Gastrocnemius medialis (tissue), 4 donors: ENCODE measurements around the gene GLB1L. TPM values are rescaled to one million over a fixed set of nuclear protein-coding genes. Genes with fewer than 3 reads are reported as not detected.

Experiments used
- ATAC-seq, 2 donors: fragments of 150-250 bp; one replicate each; pipeline ENCODE4 v1.9.1; 2016
- DNase-seq, 2 donors: peaks; one replicate each; pipeline ENCODE4 v3.0.0-alpha.2; 2019
- H3K27ac ChIP-seq, 4 donors: fragments of 200-600 bp; sonication (generic); 1 replicate in 1 of 4; 2 replicates in 3 of 4; pipeline ENCODE4 v1.5.1; 2016 to 2018; ENCODE audit warnings: mild to moderate bottlenecking in 2 of 4, moderate library complexity in 1 of 4
- H3K27me3 ChIP-seq, 3 donors: fragments of 200-600 bp; sonication (generic) in 2 of 3; 1 replicate in 1 of 3; 2 replicates in 2 of 3; pipeline versions ENCODE4 v1.5.1 to v1.6.0; 2016 to 2019; ENCODE audit warnings: mild to moderate bottlenecking in 1 of 3, moderate library complexity in 1 of 3
- H3K36me3 ChIP-seq, 2 donors: fragments of 200-600 bp; sonication (generic) in 1 of 2; one replicate each; pipeline ENCODE4 v1.5.1; 2017 to 2018
- H3K4me1 ChIP-seq, 2 donors: fragments of 200-600 bp; sonication (generic) in 1 of 2; one replicate each; pipeline ENCODE4 v1.5.1; 2016 to 2017; ENCODE audit warnings: mild to moderate bottlenecking in 2 of 2
- H3K4me3 ChIP-seq, 4 donors: fragments of 200-600 bp; sonication (generic) in 3 of 4; 1 replicate in 1 of 4; 2 replicates in 3 of 4; pipeline ENCODE4 v1.5.1; 2016 to 2019; ENCODE audit warnings: mild to moderate bottlenecking in 2 of 4
- H3K9me3 ChIP-seq, 3 donors: fragments of 200-600 bp; sonication (generic) in 2 of 3; 1 replicate in 1 of 3; 2 replicates in 2 of 3; pipeline ENCODE4 v1.5.1; 2016 to 2019
- POLR2A ChIP-seq, 2 donors: fragments of 450-650 bp; IDR thresholded peaks; one replicate each; pipeline ENCODE4 v1.6.1; 2017; ENCODE audit warnings: antibody characterized with exemption in 2 of 2, mild to moderate bottlenecking in 2 of 2, moderate library complexity in 2 of 2
- in situ Hi-C, 4 donors: fragments of 200-750 bp; cut with MboI; loops; one replicate each; pipeline versions ENCODE4 v1.15.0 to v1.8.0; 2017; ENCODE audit warnings: low sequenced_read_pairs in 4 of 4
- intact Hi-C: fragments of 100-400 bp; cut with DNase I; formaldehyde crosslinking; loops from one replicate; pipeline ENCODE4 v1.15.1; 2023; ENCODE audit warnings: low total_unique reads
- total RNA-seq, 4 donors: library from RNA; depleted of rRNA; stranded (reverse); fragments of >200 nt; gene quantifications; one replicate each; pipeline versions ENCODE4 v1.1.0 to v1.2.3, GENCODE V29; 2016
- TF ChIP-seq, protein P1 (sequence below), 5 experiments: fragments of 450-650 bp in 3 of 5; fragments of 200-600 bp in 2 of 5; sonication (generic) in 2 of 5; IDR thresholded peaks in 4 of 5; conservative IDR thresholded peaks in 1 of 5; 1 replicate in 4 of 5; 2 replicates in 1 of 5; pipeline ENCODE4 v1.5.1; 2016 to 2019; ENCODE audit warnings: antibody characterized with exemption in 5 of 5, mild to moderate bottlenecking in 3 of 5, moderate library complexity in 3 of 5

The GLB1L gene
- total RNA-seq, 4 donors from 2014 or later = 1.0 to 3.6 (median 1.3) TPM

DNA sequence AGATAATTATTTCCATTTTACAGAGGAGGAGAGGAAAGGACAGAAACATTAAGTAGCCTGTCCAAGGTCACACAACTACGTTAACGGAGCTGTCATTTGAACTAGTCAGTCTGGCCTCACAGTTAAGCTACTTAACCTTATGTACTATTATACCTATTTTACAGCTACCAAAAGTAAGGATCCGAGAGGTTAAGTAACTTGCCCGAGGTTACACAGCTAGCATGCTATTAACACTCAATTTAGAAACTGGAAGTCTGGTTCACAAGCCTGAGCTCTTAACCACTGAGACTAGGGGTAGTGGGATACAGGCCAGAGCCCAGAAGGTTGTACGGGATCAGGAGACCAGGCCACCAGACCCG lies 476 bp downstream of the GLB1L start:
- no peaks in the 10 kb centered on the region for H3K9me3 ChIP-seq
- H3K27me3 ChIP-seq = no peaks in the 10 kb centered on the region
- in situ Hi-C loops (no loop called here), intact Hi-C loops (loop anchor here (1.0 to 5.0 kb wide), 3 partner anchors 15 to 353 kb away; partner anchors contain the start of genes ANKZF1, ATG9A, CNPPD1 and STK11IP)
- H3K4me3 ChIP-seq = peak overlapping the region; percentile 65 to 98 (median 82)
- TF ChIP-seq, protein P1, sequence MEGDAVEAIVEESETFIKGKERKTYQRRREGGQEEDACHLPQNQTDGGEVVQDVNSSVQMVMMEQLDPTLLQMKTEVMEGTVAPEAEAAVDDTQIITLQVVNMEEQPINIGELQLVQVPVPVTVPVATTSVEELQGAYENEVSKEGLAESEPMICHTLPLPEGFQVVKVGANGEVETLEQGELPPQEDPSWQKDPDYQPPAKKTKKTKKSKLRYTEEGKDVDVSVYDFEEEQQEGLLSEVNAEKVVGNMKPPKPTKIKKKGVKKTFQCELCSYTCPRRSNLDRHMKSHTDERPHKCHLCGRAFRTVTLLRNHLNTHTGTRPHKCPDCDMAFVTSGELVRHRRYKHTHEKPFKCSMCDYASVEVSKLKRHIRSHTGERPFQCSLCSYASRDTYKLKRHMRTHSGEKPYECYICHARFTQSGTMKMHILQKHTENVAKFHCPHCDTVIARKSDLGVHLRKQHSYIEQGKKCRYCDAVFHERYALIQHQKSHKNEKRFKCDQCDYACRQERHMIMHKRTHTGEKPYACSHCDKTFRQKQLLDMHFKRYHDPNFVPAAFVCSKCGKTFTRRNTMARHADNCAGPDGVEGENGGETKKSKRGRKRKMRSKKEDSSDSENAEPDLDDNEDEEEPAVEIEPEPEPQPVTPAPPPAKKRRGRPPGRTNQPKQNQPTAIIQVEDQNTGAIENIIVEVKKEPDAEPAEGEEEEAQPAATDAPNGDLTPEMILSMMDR (IDR thresholded peaks at IDR 0.05 in 4 of 5, conservative IDR thresholded peaks at IDR 0.05 in 1 of 5) = no peak
- TF ChIP-seq POLR2A (IDR thresholded peaks at IDR 0.05) = no peak
- H3K27ac ChIP-seq = peak overlapping the region; percentile 83 to 99 (median 96)
- no peak for DNase-seq
- ATAC-seq = no peak
- H3K36me3 ChIP-seq = peaks cover 0 to 14% of the 10 kb centered on the region in 2 donors
- H3K4me1 ChIP-seq = peaks cover 38 to 41% of the 10 kb centered on the region in 2 donors

DNA sequence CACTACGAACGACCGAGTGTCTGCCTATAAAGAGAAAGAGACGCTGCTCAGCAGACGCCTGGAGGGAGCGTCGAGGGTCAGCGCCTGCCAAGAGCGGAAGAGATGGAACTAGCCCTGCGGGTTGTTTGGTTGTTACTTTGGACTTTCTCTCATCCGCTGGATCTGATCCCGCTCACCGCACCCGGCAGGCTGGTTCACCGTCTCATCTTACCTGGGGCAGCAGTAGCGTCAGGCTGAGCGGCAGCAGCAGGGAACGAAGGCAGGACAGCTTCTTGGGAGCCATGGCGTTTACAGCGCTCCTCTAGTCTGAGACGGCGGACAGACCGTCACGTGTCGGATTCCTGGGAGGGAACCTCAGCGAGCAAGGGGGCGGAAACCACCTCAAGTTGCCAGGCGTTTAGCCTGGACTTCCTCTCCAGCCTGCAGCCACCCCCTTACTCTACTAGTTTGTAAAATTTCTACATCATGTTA lies 1.9 kb downstream of the GLB1L start:
- intact Hi-C loops (no loop called here), in situ Hi-C loops (no loop called here)
- Histone ChIP-seq H3K4me3 (no peak overlapping the region), H3K36me3 (peaks cover 0 to under 1% of the 10 kb centered on the region in 2 donors), H3K4me1 (peaks cover 26 to 27% of the 10 kb centered on the region in 2 donors), H3K9me3 (no peaks in the 10 kb centered on the region), H3K27me3 (no peaks in the 10 kb centered on the region), H3K27ac (no peak overlapping the region)
- DNase-seq (no peak), ATAC-seq (no peak)
- no peak for TF ChIP-seq POLR2A (IDR thresholded peaks at IDR 0.05)
- TF ChIP-seq, protein P1 (IDR thresholded peaks at IDR 0.05 in 4 of 5, conservative IDR thresholded peaks at IDR 0.05 in 1 of 5) = no peak

DNA sequence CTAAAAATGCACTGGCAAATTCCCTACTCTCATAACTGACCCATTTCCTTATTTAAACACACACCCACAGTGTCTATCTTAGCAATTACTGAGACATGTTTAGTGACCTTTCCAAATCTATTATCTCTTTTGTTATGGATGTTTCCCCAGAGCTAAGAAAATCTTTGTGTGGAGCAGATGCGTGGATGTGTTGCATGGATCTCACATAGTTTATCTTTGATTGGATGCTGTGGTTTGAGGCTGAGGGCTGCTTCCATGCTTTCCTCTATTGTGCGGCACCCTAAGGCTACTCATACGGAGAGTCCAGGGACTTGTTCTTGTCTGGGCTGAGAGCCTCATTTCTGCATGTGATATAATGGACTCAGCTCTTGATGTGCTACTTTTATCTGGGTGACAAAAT lies 10.9 kb downstream of the GLB1L start:
- Histone ChIP-seq H3K36me3 (peaks cover 0 to 66% of the 10 kb centered on the region in 2 donors), H3K4me3 (no peak overlapping the region), H3K4me1 (peaks cover 10 to 12% of the 10 kb centered on the region in 2 donors), H3K9me3 (no peaks in the 10 kb centered on the region), H3K27ac (no peak overlapping the region), H3K27me3 (no peaks in the 10 kb centered on the region)
- intact Hi-C loops = no loop called here
- DNase-seq = no peak
- no peak for ATAC-seq
- TF ChIP-seq POLR2A (IDR thresholded peaks at IDR 0.05) = no peak
- TF ChIP-seq, protein P1 (IDR thresholded peaks at IDR 0.05 in 4 of 5, conservative IDR thresholded peaks at IDR 0.05 in 1 of 5) = no peak
- in situ Hi-C loops = no loop called here

DNA sequence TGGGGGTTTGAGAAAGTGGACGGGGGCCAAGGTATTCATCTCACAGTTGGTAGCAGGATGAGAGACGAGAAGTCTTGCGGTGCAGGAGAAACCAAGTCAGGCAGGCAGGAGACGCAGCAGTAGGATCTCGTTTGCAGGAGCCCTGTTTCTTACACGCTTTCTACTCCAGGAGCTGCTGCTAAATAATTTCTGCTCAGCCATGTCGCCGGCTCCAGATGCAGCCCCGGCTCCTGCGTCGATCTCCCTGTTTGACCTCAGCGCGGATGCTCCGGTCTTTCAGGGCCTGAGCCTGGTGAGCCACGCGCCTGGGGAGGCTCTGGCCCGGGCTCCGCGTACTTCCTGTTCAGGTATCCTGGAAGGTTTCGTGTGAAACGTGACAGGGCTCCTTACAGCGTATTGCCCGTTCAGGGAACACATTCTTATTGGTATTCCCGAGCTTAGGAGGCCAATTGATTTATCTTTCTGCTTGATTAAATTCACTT lies 15.1 kb downstream of the GLB1L start:
- Histone ChIP-seq H3K27me3 (no peaks in the 10 kb centered on the region), H3K36me3 (peaks cover 0 to 59% of the 10 kb centered on the region in 2 donors), H3K4me1 (peaks cover 22 to 27% of the 10 kb centered on the region in 2 donors), H3K27ac (peak overlapping the region; percentile 85 to 99 (median 90)), H3K9me3 (no peaks in the 10 kb centered on the region), H3K4me3 (peak overlapping the region; percentile 73 to 92 (median 82))
- in situ Hi-C loops = no loop called here
- DNase-seq (peak in 1 of 2 donors; percentile 52), ATAC-seq (peak; percentile 21 to 26)
- intact Hi-C loops = no loop called here
- no peak for TF ChIP-seq POLR2A (IDR thresholded peaks at IDR 0.05)
- TF ChIP-seq, protein P1 (IDR thresholded peaks at IDR 0.05 in 4 of 5, conservative IDR thresholded peaks at IDR 0.05 in 1 of 5) = no peak
